WERI-Rb-1 (cell line): ENCODE measurements around the gene GATC.

Experiments
- DNase-seq: peaks from one replicate; pipeline ENCODE4 v3.0.0-alpha.2; 2020
- H3K27ac ChIP-seq: fragments of 250-450 bp; sonication (Bioruptor Pico); 2 replicates; pipeline ENCODE4 v1.5.1; 2020; ENCODE audit warnings: mild to moderate bottlenecking, moderate library complexity
- H3K27me3 ChIP-seq: fragments of 250-450 bp; sonication (Bioruptor Pico); 2 replicates; pipeline ENCODE4 v1.5.1; 2021; ENCODE audit warnings: mild to moderate bottlenecking, low read depth, moderate library complexity; ENCODE audit not compliant: insufficient read depth, severe bottlenecking
- H3K36me3 ChIP-seq: fragments of 250-450 bp; sonication (Bioruptor Pico); 2 replicates; pipeline ENCODE4 v1.5.1; 2020; ENCODE audit warnings: mild to moderate bottlenecking, moderate library complexity
- H3K4me3 ChIP-seq: 2 replicates; pipeline ENCODE4 v1.5.1; 2011; ENCODE audit warnings: low read depth, mild to moderate bottlenecking, control low read depth, low read length
- H3K9me3 ChIP-seq: fragments of 250-450 bp; sonication (Bioruptor Pico); 2 replicates; pipeline ENCODE4 v1.5.1; 2021; ENCODE audit warnings: mild to moderate bottlenecking, moderate library complexity; ENCODE audit not compliant: severe bottlenecking
- CTCF ChIP-seq: IDR thresholded peaks from 2 replicates; pipeline ENCODE4 v1.5.1; 2011; ENCODE audit warnings: low read depth, mild to moderate bottlenecking, control low read depth, inconsistent platforms, low read length

The GATC gene

GRCh38 chr12:120488057-120488640, 41.9 kb downstream of the GATC start:
- H3K36me3 ChIP-seq = peaks cover 16% of the 10 kb centered on the region
- no peak for TF ChIP-seq CTCF
- no peaks in the 10 kb centered on the region for H3K9me3 ChIP-seq
- no peak for DNase-seq
- no peaks in the 10 kb centered on the region for H3K27me3 ChIP-seq
- no peak overlapping the region for H3K27ac ChIP-seq
- H3K4me3 ChIP-seq = no peak overlapping the region

GRCh38 chr12:120489018-120489417, 42.8 kb downstream of the GATC start:
- Histone ChIP-seq H3K27me3 (no peaks in the 10 kb centered on the region), H3K9me3 (no peaks in the 10 kb centered on the region), H3K27ac (no peak overlapping the region), H3K4me3 (no peak overlapping the region), H3K36me3 (peaks cover 16% of the 10 kb centered on the region)
- no peak for TF ChIP-seq CTCF
- DNase-seq = no peak

- Histone ChIP-seq H3K27me3 (no peaks in the 10 kb centered on the region), H3K36me3 (peaks cover 16% of the 10 kb centered on the region), H3K4me3 (no peak overlapping the region), H3K27ac (no peak overlapping the region), H3K9me3 (no peaks in the 10 kb centered on the region)
- no peak for TF ChIP-seq CTCF
- DNase-seq = no peak
Observed at GRCh38 chr12:120490325-120490724, 44.1 kb downstream of the GATC start.

- DNase-seq = no peak
- Histone ChIP-seq H3K36me3 (peaks cover 16% of the 10 kb centered on the region), H3K27me3 (no peaks in the 10 kb centered on the region), H3K4me3 (no peak overlapping the region), H3K9me3 (no peaks in the 10 kb centered on the region), H3K27ac (no peak overlapping the region)
- TF ChIP-seq CTCF = no peak
Observed at GRCh38 chr12:120490833-120491512, 44.7 kb downstream of the GATC start.

- Histone ChIP-seq H3K27me3 (no peaks in the 10 kb centered on the region), H3K36me3 (peaks cover 42% of the 10 kb centered on the region), H3K9me3 (no peaks in the 10 kb centered on the region), H3K27ac (peak overlapping the region; percentile 26), H3K4me3 (peak overlapping the region; percentile 64)
- TF ChIP-seq CTCF = no peak
- DNase-seq = no peak
Observed at GRCh38 chr12:120495186-120495730, 49.0 kb downstream of the GATC start.
